Prostate gland (tissue), 2 donors: ENCODE data around the gene NOL3. TPM values are rescaled to one million over a fixed set of nuclear protein-coding genes. Genes with fewer than 3 reads are reported as not detected.
A peak's percentile ranks its signal among the peaks of the same experiment; 100 is the strongest.

Source experiments
- DNase-seq: peaks from one replicate; pipeline ENCODE4 v3.0.0-alpha.2; 2019; ENCODE audit warnings: low spot score
- H3K27ac ChIP-seq, 2 donors: fragments of 200-600 bp; sonication (generic); 2 replicates each; pipeline ENCODE4 v1.5.1; 2017 to 2019
- H3K27me3 ChIP-seq: fragments of 200-600 bp; sonication (generic); replicated peaks from 2 replicates; pipeline ENCODE4 v1.5.1; 2019; ENCODE audit not compliant: insufficient read depth
- H3K36me3 ChIP-seq, 2 donors: fragments of 200-600 bp; sonication (generic); 1 replicate in 1 of 2; 2 replicates in 1 of 2; pipeline versions ENCODE4 v1.5.1 to v1.8.1; 2017 to 2019
- H3K4me1 ChIP-seq: fragments of 200-600 bp; sonication (generic); replicated peaks from 2 replicates; pipeline ENCODE4 v1.5.1; 2019
- H3K4me3 ChIP-seq, 2 donors: fragments of 200-600 bp; sonication (generic); 2 replicates each; pipeline ENCODE4 v1.5.1; 2017 to 2019
- H3K9me3 ChIP-seq: fragments of 200-600 bp; sonication (generic); 2 replicates; pipeline ENCODE4 v1.5.1; 2017
- CTCF ChIP-seq, 4 experiments: fragments of 200-600 bp in 2 of 4; fragments of 450-650 bp in 2 of 4; sonication (generic) in 2 of 4; IDR thresholded peaks; 1 replicate in 3 of 4; 2 replicates in 1 of 4; pipeline ENCODE4 v1.5.1; 2016 to 2019; ENCODE audit warnings: antibody characterized with exemption in 4 of 4, mild to moderate bottlenecking in 2 of 4, moderate library complexity in 2 of 4
- POLR2A ChIP-seq: fragments of 450-650 bp; IDR thresholded peaks from one replicate; pipeline ENCODE4 v1.6.1; 2016; ENCODE audit warnings: antibody characterized with exemption, mild to moderate bottlenecking
- POLR2AphosphoS5 ChIP-seq: sonication (generic); formaldehyde crosslinking; IDR thresholded peaks from one replicate; pipeline ENCODE4 v1.6.1; 2017; ENCODE audit warnings: antibody characterized with exemption
- WGBS: methylation state at CpG from one replicate; pipeline ENCODE4 v1.1.5; 2018; 5-methylcytosine and 5-hydroxymethylcytosine counted together
- intact Hi-C: fragments of 100-400 bp; cut with DNase I; formaldehyde crosslinking; loops from one replicate; pipeline ENCODE4 v1.14.2; 2022
- total RNA-seq, 2 donors: library from RNA; depleted of rRNA; stranded (reverse); fragments of >200 nt; gene quantifications; one replicate each; pipeline ENCODE4 v1.1.0, GENCODE V29; 2016

Gene NOL3
- total RNA-seq, 2 donors from 2014 or later: 60.8 to 129 TPM

GRCh38 chr16:67154578-67155294 lies 15.6 kb upstream of the NOL3 start:
- intact Hi-C loops: loop anchor here (1.0 to 5.0 kb wide), 4 partner anchors 127 to 262 kb away; partner anchors contain the start of gene CBFB
- Histone ChIP-seq H3K9me3 (no peaks in the 10 kb centered on the region), H3K4me3 (no peak overlapping the region), H3K4me1 (peaks cover 13% of the 10 kb centered on the region), H3K36me3 (no peaks in the 10 kb centered on the region), H3K27ac (no peak overlapping the region), H3K27me3 (no peaks in the 10 kb centered on the region)
- no peak for TF ChIP-seq POLR2AphosphoS5
- no peak for TF ChIP-seq POLR2A
- TF ChIP-seq CTCF (IDR thresholded peaks at IDR 0.05): no peak
- DNase-seq: no peak
- 31% methylated on average over 30 of the region's 61 CpGs for WGBS

GRCh38 chr16:67155295-67156142 lies 14.8 kb upstream of the NOL3 start:
- TF ChIP-seq POLR2A: peak; percentile 26
- peak; percentile 95 to 99 (median 98) for TF ChIP-seq CTCF (IDR thresholded peaks at IDR 0.05)
- TF ChIP-seq POLR2AphosphoS5: peak; percentile 12
- 19% methylated on average over 42 of the region's 74 CpGs for WGBS
- Histone ChIP-seq H3K27ac (no peak overlapping the region), H3K4me3 (no peak overlapping the region), H3K27me3 (no peaks in the 10 kb centered on the region), H3K4me1 (peaks cover 13% of the 10 kb centered on the region), H3K9me3 (no peaks in the 10 kb centered on the region), H3K36me3 (no peaks in the 10 kb centered on the region)
- intact Hi-C loops: loop anchor here (1.0 to 5.0 kb wide), 3 partner anchors 128 to 263 kb away; partner anchors contain the start of gene CBFB
- peak; percentile 66 for DNase-seq

- no peak for TF ChIP-seq POLR2A
- no peak for TF ChIP-seq POLR2AphosphoS5
- no peak for TF ChIP-seq CTCF (IDR thresholded peaks at IDR 0.05)
- Histone ChIP-seq H3K27me3 (no peaks in the 10 kb centered on the region), H3K36me3 (no peaks in the 10 kb centered on the region), H3K27ac (no peak overlapping the region), H3K9me3 (no peaks in the 10 kb centered on the region), H3K4me1 (peaks cover 13% of the 10 kb centered on the region), H3K4me3 (no peak overlapping the region)
- DNase-seq: no peak
- WGBS: 61% methylated on average over 15 of the region's 15 CpGs
- intact Hi-C loops: loop anchor here (5.0 kb wide), 2 partner anchors 129 to 264 kb away; partner anchors contain the start of gene CBFB
Measured at GRCh38 chr16:67156143-67156844, 14.0 kb upstream of the NOL3 start.

GRCh38 chr16:67157106-67157748 lies 13.1 kb upstream of the NOL3 start:
- peaks cover 16% of the 10 kb centered on the region for H3K4me1 ChIP-seq
- intact Hi-C loops: loop anchor here (5.0 kb wide), 2 partner anchors 130 to 265 kb away; partner anchors contain the start of gene CBFB
- no peak for TF ChIP-seq POLR2AphosphoS5
- TF ChIP-seq POLR2A: no peak
- TF ChIP-seq CTCF (IDR thresholded peaks at IDR 0.05): no peak

More at GRCh38 chr16:67157106-67157748, 13.1 kb upstream of the NOL3 start:
- H3K4me3 ChIP-seq: no peak overlapping the region
- H3K36me3 ChIP-seq: no peaks in the 10 kb centered on the region
- DNase-seq: no peak
- whole genome bisulfite sequencing: 64% methylated on average over 7 of the region's 7 CpGs
- H3K27ac ChIP-seq: no peak overlapping the region
- no peaks in the 10 kb centered on the region for H3K9me3 ChIP-seq
- H3K27me3 ChIP-seq: no peaks in the 10 kb centered on the region
